ENCODE results near the gene PPP4R4. TPM values are rescaled to one million over a fixed set of nuclear protein-coding genes. Genes with fewer than 3 reads are reported as not detected.
A peak's percentile ranks its signal among the peaks of the same experiment; 100 is the strongest.

The PPP4R4 gene
- total RNA-seq, 6 donors from 2014 or later = 3.0 to 18.4 (median 6.3) TPM

DNA sequence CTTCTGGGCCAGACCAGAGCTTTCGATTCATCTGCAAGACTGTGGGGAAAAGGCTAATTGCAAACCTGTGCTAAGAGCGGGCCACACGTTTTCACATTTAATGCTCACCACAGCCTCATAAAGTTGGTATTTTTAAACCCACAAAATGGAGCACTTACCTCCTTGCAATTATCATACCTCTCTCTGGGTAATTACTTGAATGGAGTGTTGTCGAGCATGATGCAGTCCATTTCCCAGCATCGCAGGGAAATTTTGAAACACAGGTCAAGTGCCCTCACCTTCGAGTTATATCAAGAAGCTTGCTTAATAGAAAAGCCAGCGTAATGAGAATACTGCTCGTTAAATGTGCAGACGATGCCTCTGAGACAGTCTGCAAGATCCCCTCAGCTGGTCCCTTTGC, 35.9 kb upstream of the PPP4R4 start:
- ATAC-seq (ENCODE audit: low FRiP score in 2 of 2) (no peak), DNase-seq (peak in 1 of 2 donors; percentile 65)
- H3K27me3 ChIP-seq = no peaks in the 10 kb centered on the region
- TF ChIP-seq, protein P1, sequence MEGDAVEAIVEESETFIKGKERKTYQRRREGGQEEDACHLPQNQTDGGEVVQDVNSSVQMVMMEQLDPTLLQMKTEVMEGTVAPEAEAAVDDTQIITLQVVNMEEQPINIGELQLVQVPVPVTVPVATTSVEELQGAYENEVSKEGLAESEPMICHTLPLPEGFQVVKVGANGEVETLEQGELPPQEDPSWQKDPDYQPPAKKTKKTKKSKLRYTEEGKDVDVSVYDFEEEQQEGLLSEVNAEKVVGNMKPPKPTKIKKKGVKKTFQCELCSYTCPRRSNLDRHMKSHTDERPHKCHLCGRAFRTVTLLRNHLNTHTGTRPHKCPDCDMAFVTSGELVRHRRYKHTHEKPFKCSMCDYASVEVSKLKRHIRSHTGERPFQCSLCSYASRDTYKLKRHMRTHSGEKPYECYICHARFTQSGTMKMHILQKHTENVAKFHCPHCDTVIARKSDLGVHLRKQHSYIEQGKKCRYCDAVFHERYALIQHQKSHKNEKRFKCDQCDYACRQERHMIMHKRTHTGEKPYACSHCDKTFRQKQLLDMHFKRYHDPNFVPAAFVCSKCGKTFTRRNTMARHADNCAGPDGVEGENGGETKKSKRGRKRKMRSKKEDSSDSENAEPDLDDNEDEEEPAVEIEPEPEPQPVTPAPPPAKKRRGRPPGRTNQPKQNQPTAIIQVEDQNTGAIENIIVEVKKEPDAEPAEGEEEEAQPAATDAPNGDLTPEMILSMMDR (IDR thresholded peaks at IDR 0.05) = no peak
- no peak for TF ChIP-seq POLR2A (IDR thresholded peaks at IDR 0.05)
- TF ChIP-seq EP300 (IDR thresholded peaks at IDR 0.05) = peak in 3 of 4 donors; percentile 14 to 94 (median 81)
- TF ChIP-seq POLR2AphosphoS5 (IDR thresholded peaks at IDR 0.05) = peak; percentile 17 to 57
- no peak overlapping the region for H3K4me3 ChIP-seq
- peak overlapping the region in 3 of 4 donors; percentile 54 to 73 (median 67) for H3K27ac ChIP-seq
- no peaks in the 10 kb centered on the region for H3K36me3 ChIP-seq
- WGBS, 2 donors = 70 to 83% methylated on average over 8 to 9 of the region's 9 CpGs
- peaks cover 0 to 4% (median 0%) of the 10 kb centered on the region in 4 donors for H3K9me3 ChIP-seq
- H3K4me1 ChIP-seq = peaks cover 0 to 14% (median 10%) of the 10 kb centered on the region in 4 donors

DNA sequence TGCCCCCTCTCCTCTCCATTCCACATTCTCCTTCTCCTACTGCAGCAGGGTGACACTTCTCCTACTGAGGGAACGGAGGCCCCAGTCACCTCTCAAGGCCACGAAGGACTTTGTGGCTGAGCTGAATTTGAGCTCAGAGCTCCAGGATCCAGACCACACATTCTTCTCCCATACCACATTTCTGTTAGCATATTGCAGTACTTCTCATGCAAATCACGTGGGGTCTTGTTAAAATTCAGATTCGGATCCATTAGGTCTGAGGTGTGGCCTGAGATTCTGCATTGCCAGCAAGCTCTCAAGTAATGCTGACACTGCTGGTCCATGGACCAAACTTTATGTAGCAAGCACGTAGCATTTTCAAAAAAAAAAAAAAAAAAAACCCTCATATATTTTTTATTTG, 35.1 kb upstream of the PPP4R4 start:
- WGBS, 2 donors = 66 to 83% methylated on average over 5 of the region's 5 CpGs
- H3K27me3 ChIP-seq = no peaks in the 10 kb centered on the region
- peaks cover 0 to 4% (median 0%) of the 10 kb centered on the region in 4 donors for H3K9me3 ChIP-seq
- peak overlapping the region in 2 of 4 donors; percentile 67 to 73 for H3K27ac ChIP-seq
- ATAC-seq (ENCODE audit: low FRiP score in 2 of 2) = no peak
- peaks cover 0 to 14% (median 10%) of the 10 kb centered on the region in 4 donors for H3K4me1 ChIP-seq
- no peaks in the 10 kb centered on the region for H3K36me3 ChIP-seq
- H3K4me3 ChIP-seq = no peak overlapping the region
- TF ChIP-seq POLR2A (IDR thresholded peaks at IDR 0.05) = no peak
- no peak for TF ChIP-seq POLR2AphosphoS5 (IDR thresholded peaks at IDR 0.05)
- no peak for TF ChIP-seq EP300 (IDR thresholded peaks at IDR 0.05)
- TF ChIP-seq, protein P1 (IDR thresholded peaks at IDR 0.05) = no peak
- no peak for DNase-seq

DNA sequence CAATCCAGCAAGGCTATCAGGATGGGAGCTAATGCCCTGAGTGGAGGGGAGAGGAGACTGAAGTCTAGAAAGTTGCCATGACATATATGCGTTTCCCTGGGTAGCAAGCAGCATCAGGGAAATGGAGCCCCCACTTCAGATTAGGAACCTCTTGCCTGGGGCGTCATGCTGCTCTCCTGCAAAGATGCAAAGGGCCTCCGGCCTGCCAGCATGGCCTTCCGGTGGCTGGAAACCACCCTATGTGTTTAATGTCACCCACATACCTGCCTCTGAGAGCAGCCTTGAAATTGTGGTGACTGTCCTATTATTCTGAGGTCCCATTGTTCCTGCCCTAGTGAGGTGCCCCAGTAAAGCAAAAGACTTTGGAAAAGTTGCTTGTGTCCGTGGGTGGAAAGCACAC, 34.7 kb upstream of the PPP4R4 start:
- TF ChIP-seq EP300 (IDR thresholded peaks at IDR 0.05) (no peak), POLR2AphosphoS5 (IDR thresholded peaks at IDR 0.05) (no peak), POLR2A (IDR thresholded peaks at IDR 0.05) (no peak)
- TF ChIP-seq, protein P1 (IDR thresholded peaks at IDR 0.05) = no peak
- DNase-seq (no peak), ATAC-seq (ENCODE audit: low FRiP score in 2 of 2) (no peak)
- Histone ChIP-seq H3K9me3 (peaks cover 0 to 4% (median 0%) of the 10 kb centered on the region in 4 donors), H3K4me1 (peaks cover 0 to 14% (median 10%) of the 10 kb centered on the region in 4 donors), H3K27me3 (no peaks in the 10 kb centered on the region), H3K36me3 (no peaks in the 10 kb centered on the region), H3K27ac (no peak overlapping the region), H3K4me3 (no peak overlapping the region)
- 88 to 91% methylated on average over 5 of the region's 5 CpGs for WGBS, 2 donors

DNA sequence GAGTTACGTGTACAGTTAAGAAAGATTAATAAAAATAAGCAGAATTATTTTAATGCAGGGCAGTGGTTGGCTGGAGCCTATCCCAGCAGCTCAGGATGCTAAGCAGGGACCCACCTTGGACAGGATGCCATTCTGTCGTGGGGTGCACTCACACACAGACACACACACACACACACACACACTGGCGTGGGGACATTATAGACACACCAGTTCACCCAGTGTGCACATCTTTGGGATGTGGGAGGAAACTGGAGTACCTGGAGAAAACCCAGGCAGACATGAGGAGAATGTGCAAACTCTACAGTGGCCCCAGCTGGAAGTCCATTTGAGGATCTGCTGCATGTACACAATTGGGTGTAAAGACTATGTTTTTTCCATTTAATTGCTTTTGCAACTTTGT, 31.9 kb upstream of the PPP4R4 start:
- H3K36me3 ChIP-seq = no peaks in the 10 kb centered on the region
- WGBS, 2 donors = 77 to 84% methylated on average over 3 of the region's 3 CpGs
- no peaks in the 10 kb centered on the region for H3K27me3 ChIP-seq
- no peak for ATAC-seq (ENCODE audit: low FRiP score in 2 of 2)
- no peak overlapping the region for H3K27ac ChIP-seq
- H3K9me3 ChIP-seq = no peaks in the 10 kb centered on the region
- no peak overlapping the region for H3K4me3 ChIP-seq
- TF ChIP-seq POLR2A (IDR thresholded peaks at IDR 0.05) = no peak
- no peak for TF ChIP-seq POLR2AphosphoS5 (IDR thresholded peaks at IDR 0.05)
- TF ChIP-seq, protein P1 (IDR thresholded peaks at IDR 0.05) = no peak
- no peak for TF ChIP-seq EP300 (IDR thresholded peaks at IDR 0.05)
- peaks cover 3 to 19% (median 7%) of the 10 kb centered on the region in 4 donors for H3K4me1 ChIP-seq
- no peak for DNase-seq

DNA sequence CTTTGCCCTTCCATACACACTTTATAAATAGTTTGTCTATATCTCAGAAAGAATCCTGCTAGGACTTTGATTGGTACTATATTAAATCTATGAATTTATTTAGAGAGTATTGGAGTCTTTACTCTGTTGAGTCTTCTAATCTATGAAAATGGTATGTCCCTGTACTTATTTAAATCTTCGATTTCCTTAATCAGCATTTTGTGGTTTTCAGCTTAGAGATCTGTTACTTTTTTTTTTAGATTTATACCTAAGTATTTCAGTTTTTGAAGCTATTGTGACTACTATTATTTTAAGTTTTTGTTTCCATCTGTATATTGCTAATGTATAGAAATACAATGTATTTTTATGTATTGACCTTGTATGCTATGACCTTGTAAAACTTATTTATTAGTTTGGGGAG, 31.3 kb upstream of the PPP4R4 start:
- Histone ChIP-seq H3K9me3 (no peaks in the 10 kb centered on the region), H3K27ac (no peak overlapping the region), H3K4me1 (peaks cover 3 to 17% (median 7%) of the 10 kb centered on the region in 4 donors), H3K36me3 (no peaks in the 10 kb centered on the region), H3K27me3 (no peaks in the 10 kb centered on the region), H3K4me3 (no peak overlapping the region)
- no peak for ATAC-seq (ENCODE audit: low FRiP score in 2 of 2)
- TF ChIP-seq POLR2AphosphoS5 (IDR thresholded peaks at IDR 0.05) = no peak
- TF ChIP-seq, protein P1 (IDR thresholded peaks at IDR 0.05) = no peak
- TF ChIP-seq EP300 (IDR thresholded peaks at IDR 0.05) = no peak
- no peak for TF ChIP-seq POLR2A (IDR thresholded peaks at IDR 0.05)
- WGBS, 2 donors = 84 to 94% methylated on average over 1 of the region's 1 CpG
- DNase-seq = no peak

All from upper lobe of left lung (tissue), 6 donors.